Measurements from ENCODE around the gene AP5Z1. TPM values are rescaled to one million over a fixed set of nuclear protein-coding genes. Genes with fewer than 3 reads are reported as not detected.
A peak's percentile ranks its signal among the peaks of the same experiment; 100 is the strongest.

The AP5Z1 gene
- total RNA-seq, 1 experiment from 2014 or later, result 38.3 TPM

DNA sequence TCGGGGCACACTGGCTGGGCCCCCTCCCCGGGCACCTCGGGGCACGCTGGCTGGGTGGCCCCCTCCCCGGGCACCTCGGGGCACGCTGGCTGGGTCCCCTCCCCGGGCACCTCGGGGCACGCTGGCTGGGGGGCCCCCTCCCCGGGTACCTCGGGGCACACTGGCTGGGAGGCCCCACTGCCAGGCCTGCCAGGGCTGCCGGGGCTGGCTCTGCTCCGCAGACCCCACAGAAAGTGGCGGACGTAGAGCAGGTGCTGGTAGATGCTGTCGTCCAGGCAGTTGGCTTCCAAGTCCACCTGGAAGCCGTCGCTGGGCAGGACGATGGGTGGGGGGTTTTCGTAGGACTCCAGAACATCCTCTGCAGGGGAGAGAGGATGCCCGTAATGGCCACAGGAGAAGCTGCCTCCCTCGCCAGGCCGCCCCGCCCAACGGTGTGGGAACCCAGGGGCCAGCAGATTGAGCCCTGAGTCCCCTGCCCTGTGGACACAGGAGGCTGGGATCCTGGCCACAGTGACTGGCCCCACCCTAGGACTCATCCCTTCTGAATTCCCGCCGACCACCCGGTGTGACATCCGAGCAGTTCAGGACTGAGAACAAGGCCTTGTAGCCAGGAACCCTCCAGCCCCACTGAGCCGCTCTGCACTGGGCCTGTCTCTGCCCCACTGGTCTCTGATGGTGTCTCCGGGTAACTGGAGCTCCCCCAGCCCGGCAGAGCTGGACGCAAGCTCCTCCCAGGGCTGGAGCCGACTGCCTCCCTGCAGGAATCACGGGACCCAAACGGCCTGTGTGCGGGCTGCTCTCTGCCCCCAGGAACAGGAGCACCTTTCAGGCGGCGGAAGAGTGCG is 28.2 kb downstream of the AP5Z1 start:
- Histone ChIP-seq H3K27ac (ENCODE audit: insufficient read length, low read depth, low read length) (no peak overlapping the region), H3K23ac (ENCODE audit: insufficient read length, low read depth, low read length) (no peak overlapping the region), H2BK15ac (ENCODE audit: low read depth, low read length) (no peak overlapping the region), H2AFZ (ENCODE audit: low read length) (no peak overlapping the region), H3K14ac (ENCODE audit: insufficient read depth, low read length) (peak overlapping the region; percentile 6; the same call in 1 of the 2 replicates), H3K4ac (ENCODE audit: low read depth, low read length) (no peak overlapping the region), H2BK20ac (ENCODE audit: low read depth, low read length, poor library complexity, severe bottlenecking) (no peak overlapping the region), H3K4me2 (ENCODE audit: insufficient read depth, insufficient read length, low read length) (no peak overlapping the region), H3K9ac (ENCODE audit: extremely low read depth, insufficient read length, low read length) (no peak overlapping the region), H3K56ac (ENCODE audit: insufficient read length, low read depth, low read length) (no peak overlapping the region), H2BK12ac (ENCODE audit: insufficient read length, low read depth, low read length) (no peak overlapping the region), H3T11ph (ENCODE audit: low read length) (no peak overlapping the region), H3K9me3 (ENCODE audit: control insufficient read depth, low read depth, low read length) (no peaks in the 10 kb centered on the region), H3K27me3 (ENCODE audit: insufficient read depth, low read length) (no peaks in the 10 kb centered on the region), H2AK5ac (ENCODE audit: insufficient read length, low read length) (no peak overlapping the region), H3K18ac (ENCODE audit: insufficient read length, low read depth, low read length) (no peak overlapping the region), H4K8ac (replicated peaks; ENCODE audit: insufficient read length, low read depth, low read length) (no peak overlapping the region), H3K4me1 (ENCODE audit: insufficient read depth, low read length) (no peaks in the 10 kb centered on the region), H4K5ac (ENCODE audit: insufficient read length, low read depth, low read length) (no peak overlapping the region), H3K79me2 (ENCODE audit: insufficient read depth, low read length) (no peaks in the 10 kb centered on the region), H4K91ac (ENCODE audit: insufficient read length, low read depth, low read length) (no peak overlapping the region), H3K79me1 (ENCODE audit: insufficient read depth, low read depth, low read length, poor library complexity, severe bottlenecking) (no peaks in the 10 kb centered on the region), H2BK5ac (ENCODE audit: insufficient read length, low read length) (no peak overlapping the region), H2BK120ac (ENCODE audit: low read depth, low read length, poor library complexity, severe bottlenecking) (no peak overlapping the region), H3K23me2 (ENCODE audit: insufficient read length, low read depth, low read length, poor library complexity, severe bottlenecking) (no peaks in the 10 kb centered on the region), H4K20me1 (ENCODE audit: control insufficient read depth, insufficient read depth, insufficient read length) (no peaks in the 10 kb centered on the region)
- Mint-ChIP-seq H3K27me3 (ENCODE audit: low read depth) (peaks cover 11% of the 10 kb centered on the region), H3K4me1 (peaks cover 6 to 16% of the 10 kb centered on the region in 2 experiments), H3K27ac (peak overlapping the region in 2 of 3 experiments; percentile 77 to 78; a peak in 4 of 7 replicates), H3K4me3 (no peak overlapping the region), H3K9me3 (no peaks in the 10 kb centered on the region), H3K36me3 (ENCODE audit: insufficient read depth in 1 of 3, low read depth in 3 of 3) (peaks cover 0 to 4% (median 0%) of the 10 kb centered on the region in 3 experiments; a peak in 1 of 7 replicates)
- peak; percentile 58 for DNase-seq
- TF ChIP-seq CTCF (conservative IDR thresholded peaks at IDR 0.05), result no peak
- WGBS (ENCODE audit: extremely low coverage, insufficient read length, low lambda C conversion rate), result no CpG with 5 or more reads among the region's 41 CpGs

Measured in H9 (cell line).